ENCODE results near the gene IL34.
A peak's percentile ranks its signal among the peaks of the same experiment; 100 is the strongest.

GRCh38 chr16:70706948-70707465 is 60.6 kb downstream of the IL34 start:
- no peak for TF ChIP-seq CTCF (IDR thresholded peaks at IDR 0.05)
- TF ChIP-seq POLR2A (IDR thresholded peaks at IDR 0.05): no peak
- peak; percentile 77 for TF ChIP-seq POLR2AphosphoS5 (IDR thresholded peaks at IDR 0.05)

Measured in prostate gland (tissue), 2 donors.